Measurements from ENCODE around the gene ETV2. TPM values are rescaled to one million over a fixed set of nuclear protein-coding genes. Genes with fewer than 3 reads are reported as not detected.

The ETV2 gene
- total and polyA plus RNA-seq, 4 donors = 0.17 to 1.8 (median 1.1) TPM

- H3K27me3 ChIP-seq (ENCODE audit: control insufficient read depth in 4 of 4, insufficient read depth in 4 of 4, low read length in 3 of 4) = no peaks in the 10 kb centered on the region
- H3K4me1 ChIP-seq (ENCODE audit: control insufficient read depth in 4 of 4, insufficient read depth in 4 of 4, low read length in 3 of 4) = peaks cover 0 to 10% (median 3%) of the 10 kb centered on the region in 4 donors
- no peak overlapping the region for H3K4me3 ChIP-seq (ENCODE audit: low read depth in 1 of 3, low read length in 3 of 3)
- H3K27ac ChIP-seq (ENCODE audit: low read depth in 1 of 2, low read length in 2 of 2) = no peak overlapping the region
- H3K9me3 ChIP-seq (ENCODE audit: control insufficient read depth in 4 of 4, low read length in 3 of 4) = no peaks in the 10 kb centered on the region
- 77% methylated on average over 6 of the region's 6 CpGs for WGBS
- no peak for DNase-seq (ENCODE audit: low spot score)
- peaks cover 6 to 22% (median 14%) of the 10 kb centered on the region in 4 donors for H3K36me3 ChIP-seq (ENCODE audit: control insufficient read depth in 4 of 4, insufficient read depth in 3 of 4, low read depth in 1 of 4, low read length in 3 of 4)
- TF ChIP-seq FOXA1 (IDR thresholded peaks at IDR 0.05) (no peak), YY1 (IDR thresholded peaks at IDR 0.05) (no peak), EGR1 (IDR thresholded peaks at IDR 0.05; ENCODE audit: low read depth in 2 of 2) (no peak), ATF3 (IDR thresholded peaks at IDR 0.05) (no peak), SP1 (IDR thresholded peaks at IDR 0.05) (no peak), MAX (IDR thresholded peaks at IDR 0.05) (no peak), TAF1 (conservative IDR thresholded peaks at IDR 0.05) (no peak), RXRA (IDR thresholded peaks at IDR 0.05) (no peak), FOXA2 (IDR thresholded peaks at IDR 0.05) (no peak), JUND (IDR thresholded peaks at IDR 0.05) (no peak), GABPA (IDR thresholded peaks at IDR 0.05 in 1 of 2, conservative IDR thresholded peaks at IDR 0.05 in 1 of 2) (no peak), NR2F2 (IDR thresholded peaks at IDR 0.05) (no peak), ZBTB33 (IDR thresholded peaks at IDR 0.05) (no peak), HNF4G (IDR thresholded peaks at IDR 0.05) (no peak), RAD21 (IDR thresholded peaks at IDR 0.05) (no peak)
- no peak overlapping the region for H3K9ac ChIP-seq (ENCODE audit: low read depth in 1 of 2, low read length in 2 of 2)
Observed at GRCh38 chr19:35639321-35639639, 2.3 kb upstream of the ETV2 start.

- no peak overlapping the region for H3K4me3 ChIP-seq (ENCODE audit: low read depth in 1 of 3, low read length in 3 of 3)
- DNase-seq (ENCODE audit: low spot score) = no peak
- H3K9me3 ChIP-seq (ENCODE audit: control insufficient read depth in 4 of 4, low read length in 3 of 4) = no peaks in the 10 kb centered on the region
- H3K36me3 ChIP-seq (ENCODE audit: control insufficient read depth in 4 of 4, insufficient read depth in 3 of 4, low read depth in 1 of 4, low read length in 3 of 4) = peaks cover 5 to 20% (median 13%) of the 10 kb centered on the region in 4 donors
- H3K4me1 ChIP-seq (ENCODE audit: control insufficient read depth in 4 of 4, insufficient read depth in 4 of 4, low read length in 3 of 4) = peaks cover 0 to 14% (median 6%) of the 10 kb centered on the region in 4 donors
- H3K9ac ChIP-seq (ENCODE audit: low read depth in 1 of 2, low read length in 2 of 2) = no peak overlapping the region
- 93% methylated on average over 8 of the region's 8 CpGs for WGBS
- TF ChIP-seq HNF4G (IDR thresholded peaks at IDR 0.05) (no peak), MAX (IDR thresholded peaks at IDR 0.05) (no peak), CTCF (IDR thresholded peaks at IDR 0.05; ENCODE audit: low read depth, low read length, missing input control) (no peak), REST (IDR thresholded peaks at IDR 0.05) (no peak), EGR1 (IDR thresholded peaks at IDR 0.05; ENCODE audit: low read depth in 2 of 2) (no peak), JUND (IDR thresholded peaks at IDR 0.05) (no peak)
- no peaks in the 10 kb centered on the region for H3K27me3 ChIP-seq (ENCODE audit: control insufficient read depth in 4 of 4, insufficient read depth in 4 of 4, low read length in 3 of 4)
- H3K27ac ChIP-seq (ENCODE audit: low read depth in 1 of 2, low read length in 2 of 2) = no peak overlapping the region
Observed at GRCh38 chr19:35639863-35640262, 1.7 kb upstream of the ETV2 start.

All from liver (tissue), 9 donors.